Measurements from ENCODE around the gene TLE5. TPM values are rescaled to one million over a fixed set of nuclear protein-coding genes. Genes with fewer than 3 reads are reported as not detected.

Gene TLE5
- total RNA-seq, 2 donors from 2014 or later: 869 to 1,050 TPM

DNA sequence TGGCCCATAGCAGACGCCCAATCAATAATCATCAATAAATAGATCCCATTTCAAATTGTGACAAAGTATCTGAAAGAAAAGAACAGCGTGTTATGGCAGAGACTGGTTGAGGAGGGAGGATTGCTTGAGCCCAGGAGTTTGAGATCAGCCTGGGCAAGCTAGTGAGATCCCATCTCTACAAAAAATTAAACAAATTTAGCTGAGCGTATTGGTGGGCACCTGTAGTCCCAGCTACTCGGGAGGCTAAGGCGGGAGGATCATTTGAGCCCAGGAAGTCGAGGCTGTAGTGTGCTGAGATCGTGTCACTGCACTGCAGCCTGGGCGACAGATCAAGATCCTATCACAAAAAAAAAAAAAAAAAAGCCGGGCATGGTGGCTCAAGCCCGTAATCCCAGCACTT lies 25.5 kb upstream of the TLE5 start:
- Histone ChIP-seq H3K27me3 (no peaks in the 10 kb centered on the region), H3K9me3 (no peaks in the 10 kb centered on the region), H3K36me3 (no peaks in the 10 kb centered on the region), H3K4me1 (no peaks in the 10 kb centered on the region), H3K27ac (no peak overlapping the region), H3K4me3 (no peak overlapping the region)
- DNase-seq (ENCODE audit: low spot score): no peak
- TF ChIP-seq, protein P1, sequence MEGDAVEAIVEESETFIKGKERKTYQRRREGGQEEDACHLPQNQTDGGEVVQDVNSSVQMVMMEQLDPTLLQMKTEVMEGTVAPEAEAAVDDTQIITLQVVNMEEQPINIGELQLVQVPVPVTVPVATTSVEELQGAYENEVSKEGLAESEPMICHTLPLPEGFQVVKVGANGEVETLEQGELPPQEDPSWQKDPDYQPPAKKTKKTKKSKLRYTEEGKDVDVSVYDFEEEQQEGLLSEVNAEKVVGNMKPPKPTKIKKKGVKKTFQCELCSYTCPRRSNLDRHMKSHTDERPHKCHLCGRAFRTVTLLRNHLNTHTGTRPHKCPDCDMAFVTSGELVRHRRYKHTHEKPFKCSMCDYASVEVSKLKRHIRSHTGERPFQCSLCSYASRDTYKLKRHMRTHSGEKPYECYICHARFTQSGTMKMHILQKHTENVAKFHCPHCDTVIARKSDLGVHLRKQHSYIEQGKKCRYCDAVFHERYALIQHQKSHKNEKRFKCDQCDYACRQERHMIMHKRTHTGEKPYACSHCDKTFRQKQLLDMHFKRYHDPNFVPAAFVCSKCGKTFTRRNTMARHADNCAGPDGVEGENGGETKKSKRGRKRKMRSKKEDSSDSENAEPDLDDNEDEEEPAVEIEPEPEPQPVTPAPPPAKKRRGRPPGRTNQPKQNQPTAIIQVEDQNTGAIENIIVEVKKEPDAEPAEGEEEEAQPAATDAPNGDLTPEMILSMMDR (IDR thresholded peaks at IDR 0.05): no peak

DNA sequence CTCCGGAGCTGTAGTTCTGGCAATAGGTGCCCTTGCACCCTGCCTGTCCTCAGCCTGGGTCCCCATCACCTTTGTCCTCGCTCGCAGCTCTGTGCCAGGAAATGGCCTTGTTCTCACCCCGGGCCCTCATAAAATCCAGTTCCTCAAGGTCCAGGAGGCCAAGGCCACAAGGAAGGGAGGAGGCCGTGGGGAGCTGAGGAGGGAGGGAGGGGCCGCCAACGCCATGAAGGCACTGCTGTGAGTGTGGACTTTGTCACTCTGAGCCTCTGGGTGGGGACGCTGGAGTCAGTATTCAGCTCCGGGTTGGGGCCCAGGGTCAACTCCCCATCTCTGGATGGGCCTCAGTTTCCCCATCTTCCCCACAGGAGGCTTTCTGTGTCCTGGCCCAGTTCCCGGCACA lies 22.6 kb upstream of the TLE5 start:
- TF ChIP-seq, protein P1 (IDR thresholded peaks at IDR 0.05): no peak
- H3K9me3 ChIP-seq: no peaks in the 10 kb centered on the region
- no peak for DNase-seq (ENCODE audit: low spot score)
- H3K4me1 ChIP-seq: peaks cover 0 to 5% of the 10 kb centered on the region in 2 donors
- no peaks in the 10 kb centered on the region for H3K36me3 ChIP-seq
- no peak overlapping the region for H3K4me3 ChIP-seq
- no peak overlapping the region for H3K27ac ChIP-seq
- no peaks in the 10 kb centered on the region for H3K27me3 ChIP-seq

DNA sequence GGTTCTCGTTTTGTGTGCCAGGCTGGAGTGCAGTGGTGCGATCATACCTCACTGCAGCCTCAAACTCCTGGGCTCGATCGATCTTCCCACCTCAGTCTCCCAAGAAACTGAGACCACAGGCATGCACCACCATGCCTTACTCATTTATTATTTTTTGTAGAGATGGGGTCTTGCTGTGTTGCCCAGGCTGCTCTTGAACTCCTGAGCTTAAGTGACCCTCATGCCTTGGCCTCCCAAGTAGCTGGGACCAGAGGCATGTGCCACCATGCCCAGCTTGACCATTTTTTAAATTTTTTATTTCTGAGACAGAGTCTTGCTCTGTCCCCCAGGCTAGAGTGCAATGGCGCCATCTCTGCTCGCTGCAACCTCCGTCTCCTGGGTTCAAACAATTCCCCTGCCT lies 21.7 kb upstream of the TLE5 start:
- Histone ChIP-seq H3K27ac (no peak overlapping the region), H3K4me1 (peaks cover 0 to 5% of the 10 kb centered on the region in 2 donors), H3K9me3 (no peaks in the 10 kb centered on the region), H3K27me3 (no peaks in the 10 kb centered on the region), H3K36me3 (no peaks in the 10 kb centered on the region), H3K4me3 (no peak overlapping the region)
- no peak for DNase-seq (ENCODE audit: low spot score)
- TF ChIP-seq, protein P1 (IDR thresholded peaks at IDR 0.05): no peak

DNA sequence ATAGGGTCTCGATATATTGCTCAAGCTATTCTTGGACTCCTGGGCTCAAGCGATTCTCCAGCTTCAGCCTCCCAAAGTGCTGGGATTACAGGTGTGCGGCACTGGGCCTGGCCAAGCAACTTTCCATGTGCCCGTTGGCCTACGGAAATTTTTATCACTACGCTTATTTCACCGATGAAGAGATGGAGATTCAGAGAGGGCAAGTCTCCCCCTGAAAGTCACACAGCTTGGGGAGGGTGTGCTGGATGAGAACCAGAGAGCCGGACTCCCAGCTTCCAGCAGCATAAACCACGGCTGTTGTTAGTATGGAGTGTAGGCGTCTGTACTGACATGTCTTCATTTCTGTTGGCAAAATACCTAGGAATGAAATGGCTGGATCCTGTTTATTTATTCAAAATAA lies 20.0 kb upstream of the TLE5 start:
- DNase-seq (ENCODE audit: low spot score): no peak
- Histone ChIP-seq H3K27ac (no peak overlapping the region), H3K27me3 (no peaks in the 10 kb centered on the region), H3K4me1 (peaks cover 0 to 5% of the 10 kb centered on the region in 2 donors), H3K36me3 (no peaks in the 10 kb centered on the region), H3K4me3 (no peak overlapping the region), H3K9me3 (no peaks in the 10 kb centered on the region)
- TF ChIP-seq, protein P1 (IDR thresholded peaks at IDR 0.05): no peak

DNA sequence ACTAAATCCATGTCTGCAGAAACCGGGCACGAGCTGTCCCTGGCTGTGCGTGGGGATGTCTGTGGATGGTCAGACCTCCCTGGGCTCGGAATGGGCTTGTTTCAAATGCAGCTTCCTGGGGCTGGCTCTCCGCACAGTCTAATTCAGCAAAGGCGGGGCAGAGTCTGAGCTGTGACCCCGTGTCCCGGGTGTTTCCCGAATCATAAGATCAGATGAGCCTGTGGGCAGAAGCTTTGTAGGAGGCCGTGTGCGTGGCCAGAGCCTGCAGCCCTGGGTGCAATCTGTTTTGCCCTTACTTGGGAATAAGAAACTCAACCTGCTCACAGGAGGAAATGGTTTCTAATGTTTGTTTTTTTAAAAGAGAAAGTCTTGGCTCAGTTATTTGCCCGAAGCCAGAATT lies 18.0 kb upstream of the TLE5 start:
- peaks cover 0 to 14% of the 10 kb centered on the region in 2 donors for H3K4me1 ChIP-seq
- no peaks in the 10 kb centered on the region for H3K27me3 ChIP-seq
- H3K9me3 ChIP-seq: no peaks in the 10 kb centered on the region
- TF ChIP-seq, protein P1 (IDR thresholded peaks at IDR 0.05): no peak
- no peaks in the 10 kb centered on the region for H3K36me3 ChIP-seq
- DNase-seq (ENCODE audit: low spot score): no peak
- no peak overlapping the region for H3K27ac ChIP-seq
- no peak overlapping the region for H3K4me3 ChIP-seq

DNA sequence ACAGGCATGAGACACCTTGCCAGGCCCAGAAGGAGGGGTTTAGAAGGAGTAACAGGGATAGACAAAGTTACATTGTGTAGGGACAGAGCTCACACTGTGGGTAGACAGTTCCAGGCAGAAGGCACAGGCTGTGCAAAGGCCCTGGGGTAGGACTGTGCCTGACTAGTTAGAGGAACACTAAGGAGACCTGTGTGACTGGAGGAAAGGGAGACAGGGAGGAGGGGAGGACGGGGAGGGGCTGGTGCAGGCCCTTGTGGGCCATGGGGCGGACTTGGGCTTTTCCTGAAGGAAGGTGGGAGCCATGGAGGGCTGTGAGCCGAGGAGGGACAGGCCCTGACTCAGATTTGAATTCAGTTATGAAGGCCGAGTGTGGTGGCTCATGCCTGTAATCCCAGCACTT lies 17.3 kb upstream of the TLE5 start:
- TF ChIP-seq, protein P1 (IDR thresholded peaks at IDR 0.05): no peak
- H3K9me3 ChIP-seq: no peaks in the 10 kb centered on the region
- no peak overlapping the region for H3K27ac ChIP-seq
- no peaks in the 10 kb centered on the region for H3K27me3 ChIP-seq
- DNase-seq (ENCODE audit: low spot score): no peak
- no peak overlapping the region for H3K4me3 ChIP-seq
- H3K4me1 ChIP-seq: peaks cover 0 to 14% of the 10 kb centered on the region in 2 donors
- no peaks in the 10 kb centered on the region for H3K36me3 ChIP-seq
